ENCODE measurements around the gene NELFB.

Gene NELFB

DNA sequence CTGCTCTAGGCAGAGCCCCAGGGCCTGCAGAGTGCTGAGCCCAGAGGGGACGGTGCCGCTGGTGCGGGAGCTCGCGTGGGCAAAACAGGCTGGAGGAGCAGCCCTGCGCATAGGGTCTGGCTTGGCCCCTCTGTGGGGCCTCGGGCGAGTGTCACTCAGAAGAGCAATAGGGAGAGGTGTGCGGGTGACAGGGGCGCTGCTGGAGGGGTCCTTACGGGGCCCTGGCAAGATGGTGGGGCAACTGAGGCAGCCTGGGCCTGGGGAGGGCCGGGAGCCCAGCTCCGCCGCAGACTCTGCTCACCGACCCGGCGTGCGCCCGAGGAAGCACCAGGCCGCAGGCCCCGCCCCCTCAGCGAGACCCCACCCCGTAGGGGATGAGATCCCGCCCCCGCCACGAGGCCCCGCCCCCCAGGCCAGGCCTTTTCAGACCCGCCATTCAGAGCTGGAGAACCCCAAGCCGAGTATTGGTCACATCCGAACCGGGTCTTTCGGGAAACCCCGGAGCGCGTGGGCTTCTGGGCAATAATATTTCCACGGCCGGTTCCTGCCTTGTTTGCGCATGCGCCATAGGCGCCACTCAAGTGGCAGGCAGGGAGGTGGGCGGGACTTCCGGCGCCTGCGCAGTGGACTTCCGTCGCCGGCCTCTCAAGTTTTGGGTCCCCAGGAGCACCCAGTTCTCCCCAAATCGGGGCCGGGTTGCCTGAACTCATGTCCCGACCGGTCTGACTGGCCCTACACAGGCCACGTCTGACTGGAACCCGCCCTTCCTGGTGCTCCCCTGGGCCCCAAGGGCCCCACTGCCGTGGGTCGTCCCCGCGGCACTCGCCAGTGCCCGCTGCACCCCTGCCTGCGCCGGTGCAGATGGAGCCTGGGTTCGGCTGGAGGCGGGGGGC is 31.8 kb upstream of the NELFB start:
- DNase-seq (ENCODE audit: low spot score) = peak; percentile 91

- DNase-seq (ENCODE audit: low spot score) = no peak
These were observed 30.1 kb upstream of the NELFB start, which contains the start of gene CYSRT1 for GRCh38 chr9:137224830-137225694. TSS of gene CYSRT1 (plus strand) at chr9:137225174. CDS start at chr9:137225622, 448 bp downstream.

GRCh38 chr9:137225699-137226331 is 29.3 kb upstream of the NELFB start:
- DNase-seq (ENCODE audit: low spot score) = no peak

GRCh38 chr9:137226338-137227053 is 28.6 kb upstream of the NELFB start:
- no peak for DNase-seq (ENCODE audit: low spot score)

- peak; percentile 78 for DNase-seq (ENCODE audit: low spot score)
These were observed 27.9 kb upstream of the NELFB start, which contains the start of gene RNF224 for GRCh38 chr9:137227054-137227852. TSS of gene RNF224 (plus strand) at chr9:137227502. CDS start at chr9:137228336, 834 bp downstream.

DNA sequence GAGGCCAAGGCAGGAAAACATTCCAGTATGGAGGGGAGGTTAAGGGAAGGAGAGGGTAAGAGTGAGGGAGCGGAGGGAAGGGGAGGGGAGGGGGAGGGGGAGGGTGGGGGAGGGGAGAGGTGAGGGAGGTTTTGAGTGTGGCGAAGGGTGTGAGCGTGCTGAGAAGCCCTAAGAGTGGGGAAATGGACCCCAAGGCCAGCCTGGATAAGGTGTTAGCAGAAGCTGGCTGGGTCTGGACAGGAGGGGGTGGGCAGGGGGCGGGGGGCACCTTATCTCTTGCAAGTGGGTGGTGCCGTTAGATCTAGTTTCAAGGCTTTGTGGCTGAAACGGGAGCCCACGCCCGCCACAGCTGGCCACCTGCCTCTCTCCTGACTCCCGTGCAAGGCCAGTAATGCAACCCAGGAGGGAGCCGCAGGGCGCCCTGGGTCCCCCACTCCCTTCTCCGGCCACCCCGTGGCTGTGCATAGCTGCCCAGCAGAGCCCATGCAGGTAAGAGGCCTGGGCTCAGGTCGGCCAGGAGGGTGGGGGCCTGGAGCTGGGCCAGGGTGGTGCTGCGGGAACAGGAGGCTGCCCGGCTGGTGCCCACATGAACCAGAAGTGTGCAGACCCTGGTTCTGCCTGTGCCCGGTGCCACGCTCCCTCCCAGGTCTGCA is 27.1 kb upstream of the NELFB start:
- DNase-seq (ENCODE audit: low spot score) = no peak

DNA sequence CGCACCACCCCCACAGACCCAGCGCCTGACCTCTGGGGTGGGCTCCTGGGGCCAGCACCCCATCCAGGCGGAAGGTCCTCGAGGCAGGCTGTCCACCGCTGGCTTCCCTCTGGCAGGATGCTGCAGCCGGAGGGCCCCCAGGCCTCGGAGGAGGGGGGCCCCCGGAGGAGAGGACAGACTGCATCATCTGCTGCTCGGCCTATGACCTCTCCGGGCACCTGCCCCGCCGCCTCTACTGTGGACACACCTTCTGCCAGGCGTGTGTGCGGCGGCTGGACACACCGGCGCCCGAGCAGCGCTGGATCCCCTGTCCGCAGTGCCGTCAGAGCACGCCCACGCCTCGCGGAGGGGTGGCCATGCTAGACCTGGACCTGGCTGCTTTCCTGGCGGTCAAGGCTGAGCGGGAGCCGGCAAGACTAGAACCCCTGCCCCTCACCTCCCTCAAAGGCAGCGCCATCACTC is 26.6 kb upstream of the NELFB start:
- DNase-seq (ENCODE audit: low spot score) = no peak

- DNase-seq (ENCODE audit: low spot score) = no peak
These were observed 25.9 kb upstream of the NELFB start for GRCh38 chr9:137228968-137229896.

DNA sequence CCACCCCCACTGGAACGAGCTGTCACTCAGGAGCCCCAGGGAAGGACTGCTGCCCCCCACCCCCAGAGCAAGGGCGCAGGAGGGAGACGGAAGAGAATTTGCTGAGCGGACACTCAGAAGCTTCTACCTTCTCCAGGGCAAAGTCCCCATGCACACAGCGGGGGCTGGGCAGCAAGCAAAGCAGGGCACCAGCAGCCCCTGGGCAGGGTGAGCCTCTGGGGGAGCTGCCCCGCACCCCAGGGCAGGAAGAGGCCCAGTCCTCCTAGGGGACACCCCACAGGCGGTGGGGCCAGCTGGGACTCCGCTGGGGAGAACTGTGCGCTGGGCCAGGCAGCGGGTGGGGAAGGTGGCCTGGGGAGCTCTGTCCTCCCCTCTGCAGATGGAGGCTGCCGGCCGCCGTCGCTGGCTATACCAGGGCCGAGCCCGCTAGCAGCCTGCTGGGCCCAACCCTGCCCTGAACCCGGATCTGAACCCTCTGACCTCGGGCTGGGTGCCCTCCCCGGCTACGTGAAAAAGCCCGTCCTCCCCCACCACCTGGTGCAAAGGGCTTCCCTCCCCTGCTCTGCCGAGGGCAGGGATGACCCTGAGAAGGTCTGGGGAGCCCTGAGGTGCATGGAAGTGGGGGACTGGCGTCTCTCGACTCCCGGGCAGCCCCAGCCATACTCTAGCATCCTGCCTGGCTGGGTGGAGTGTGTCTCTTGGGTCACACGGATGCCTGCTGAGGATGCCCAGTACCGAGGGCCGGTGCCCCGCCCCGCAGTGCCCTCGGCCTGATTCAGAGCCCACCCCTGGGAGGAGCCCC is 25.0 kb upstream of the NELFB start:
- no peak for DNase-seq (ENCODE audit: low spot score)

- DNase-seq (ENCODE audit: low spot score) = no peak
These were observed 24.3 kb upstream of the NELFB start, which contains the start of gene SLC34A3 for GRCh38 chr9:137230705-137231371. TSS of gene SLC34A3 (plus strand) at chr9:137230901. CDS start at chr9:137231703, 802 bp downstream.

DNA sequence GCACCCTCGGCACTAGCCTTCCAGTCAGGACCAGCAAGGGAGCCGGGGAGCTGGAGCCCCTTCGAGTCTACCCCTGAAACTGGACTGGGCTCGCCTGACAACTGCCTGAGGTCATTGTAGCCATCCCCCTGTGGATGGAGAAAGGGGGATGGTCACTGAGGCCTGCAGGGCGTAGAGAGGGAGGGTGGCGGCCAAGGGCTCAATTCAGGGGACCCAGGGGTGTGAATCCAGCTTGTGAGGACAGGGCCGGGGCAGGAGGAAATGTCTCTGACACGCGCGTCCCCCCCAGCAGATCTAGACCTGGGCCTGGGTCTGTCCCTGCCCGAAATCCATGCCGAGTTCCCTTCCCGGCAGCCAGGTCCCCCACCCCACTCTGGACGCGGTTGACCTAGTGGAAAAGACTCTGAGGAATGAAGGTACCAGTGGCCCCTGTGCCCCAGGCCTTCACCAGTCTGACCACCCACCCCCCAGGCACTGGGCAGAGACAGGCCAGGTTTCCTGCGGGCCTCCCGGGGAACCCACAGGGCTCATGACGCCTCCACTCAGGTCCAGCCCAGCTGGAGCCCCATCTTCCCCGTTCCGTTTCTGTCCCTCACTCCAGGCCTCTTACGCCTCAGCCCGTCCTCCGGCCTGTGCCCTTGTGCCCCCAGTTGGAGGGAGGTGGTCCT is 23.6 kb upstream of the NELFB start:
- DNase-seq (ENCODE audit: low spot score) = no peak

DNA sequence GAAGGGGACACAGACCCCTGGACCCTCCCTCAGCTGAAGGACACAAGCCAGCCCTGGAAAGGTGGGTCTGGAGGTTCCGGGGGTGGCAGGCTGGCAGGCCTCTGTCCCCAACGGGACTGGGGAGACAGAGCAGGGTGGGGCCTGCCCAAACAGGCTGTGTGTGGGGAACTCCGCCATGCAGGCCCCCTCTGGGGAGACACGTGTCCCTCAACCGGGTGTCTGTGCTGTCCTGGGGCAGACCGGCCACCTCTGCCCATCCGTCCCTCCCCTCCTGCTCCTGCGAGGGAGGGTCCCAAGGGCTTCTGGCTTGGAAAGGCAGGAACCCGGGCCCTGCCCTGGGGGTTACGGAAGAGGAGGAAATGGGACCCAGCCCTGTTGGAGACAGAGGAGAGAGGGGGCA is 23.0 kb upstream of the NELFB start:
- DNase-seq (ENCODE audit: low spot score) = no peak

DNA sequence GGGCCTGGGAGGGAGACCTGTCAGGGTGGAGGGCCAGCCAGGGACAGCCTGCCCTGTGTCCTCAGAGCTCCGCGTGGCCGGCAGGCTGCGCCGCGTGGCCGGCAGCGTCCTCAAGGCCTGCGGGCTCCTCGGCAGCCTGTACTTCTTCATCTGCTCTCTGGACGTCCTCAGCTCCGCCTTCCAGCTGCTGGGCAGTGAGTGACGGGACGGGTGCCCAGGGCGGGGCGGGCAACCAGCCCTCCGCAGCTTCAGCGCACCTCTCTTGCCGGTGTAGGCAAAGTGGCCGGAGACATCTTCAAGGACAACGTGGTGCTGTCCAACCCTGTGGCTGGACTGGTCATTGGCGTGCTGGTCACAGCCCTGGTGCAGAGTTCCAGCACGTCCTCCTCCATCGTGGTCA is 22.6 kb upstream of the NELFB start:
- DNase-seq (ENCODE audit: low spot score) = no peak

- DNase-seq (ENCODE audit: low spot score) = no peak
These were observed 21.8 kb upstream of the NELFB start for GRCh38 chr9:137233143-137233980.

DNA sequence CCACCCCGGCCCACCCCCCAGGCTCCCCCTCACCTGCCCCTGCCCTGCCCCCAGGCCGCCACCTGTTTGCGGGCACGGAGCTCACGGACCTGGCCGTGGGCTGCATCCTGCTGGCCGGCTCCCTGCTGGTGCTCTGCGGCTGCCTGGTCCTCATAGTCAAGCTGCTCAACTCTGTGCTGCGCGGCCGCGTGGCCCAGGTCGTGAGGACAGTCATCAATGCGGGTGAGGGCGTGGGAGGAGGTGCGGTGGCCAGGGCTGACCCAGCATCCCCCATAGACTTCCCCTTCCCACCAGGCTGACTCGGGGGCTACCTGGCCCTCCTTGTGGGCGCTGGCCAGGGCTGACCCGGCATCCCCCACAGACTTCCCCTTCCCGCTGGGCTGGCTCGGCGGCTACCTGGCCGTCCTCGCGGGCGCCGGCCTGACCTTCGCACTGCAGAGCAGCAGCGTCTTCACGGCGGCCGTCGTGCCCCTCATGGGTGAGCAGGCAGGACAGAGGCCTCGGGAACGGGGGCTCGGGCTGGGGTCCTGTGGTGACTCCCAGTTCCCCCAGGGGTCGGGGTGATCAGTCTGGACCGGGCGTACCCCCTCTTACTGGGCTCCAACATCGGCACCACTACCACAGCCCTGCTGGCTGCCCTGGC is 21.0 kb upstream of the NELFB start:
- DNase-seq (ENCODE audit: low spot score) = no peak

Measured in iPS-NIHi11 (cell line).